Astrocyte (in vitro differentiated cells and primary cell): ENCODE results near the gene SELENOO. TPM values are rescaled to one million over a fixed set of nuclear protein-coding genes. Genes with fewer than 3 reads are reported as not detected.

Experiments used
- DNase-seq: peaks from one replicate; pipeline ENCODE4 v3.0.0-alpha.2; 2010; ENCODE audit warnings: low read depth
- FAIRE-seq: peaks from 2 replicates; lab custom pipeline; 2011; peaks lifted over from hg19 to GRCh38; lab: Jason Lieb, UNC
- H2AFZ ChIP-seq: 2 replicates; pipeline ENCODE4 v1.6.0; 2012; ENCODE audit warnings: low read depth, low read length, inconsistent platforms
- H3K27ac ChIP-seq: 2 replicates; pipeline ENCODE4 v1.5.1; 2011; ENCODE audit warnings: low read depth, low read length, inconsistent platforms
- H3K27me3 ChIP-seq: 2 replicates; pipeline ENCODE4 v1.6.0; 2011; ENCODE audit warnings: low read length, inconsistent platforms; ENCODE audit not compliant: insufficient read depth
- H3K36me3 ChIP-seq: 2 replicates; pipeline ENCODE4 v1.5.1; 2011; ENCODE audit warnings: low read length, inconsistent platforms; ENCODE audit not compliant: insufficient read depth
- H3K4me1 ChIP-seq: 2 replicates; pipeline ENCODE4 v1.5.1; 2011; ENCODE audit warnings: low read length, inconsistent platforms; ENCODE audit not compliant: insufficient read depth
- H3K4me2 ChIP-seq: 2 replicates; pipeline ENCODE4 v1.6.0; 2012; ENCODE audit warnings: low read length, inconsistent platforms
- H3K4me3 ChIP-seq: 2 replicates; pipeline ENCODE4 v1.5.1; 2011; ENCODE audit warnings: low read depth, mild to moderate bottlenecking, low read length, inconsistent platforms; ENCODE audit not compliant: insufficient read depth
- H3K79me2 ChIP-seq: 2 replicates; pipeline ENCODE4 v1.6.0; 2012; ENCODE audit warnings: mild to moderate bottlenecking, low read length, inconsistent platforms; ENCODE audit not compliant: insufficient read depth
- H3K9ac ChIP-seq: 2 replicates; pipeline ENCODE4 v1.6.0; 2012; ENCODE audit warnings: mild to moderate bottlenecking, low read length, inconsistent platforms
- H3K9me3 ChIP-seq: 2 replicates; pipeline ENCODE4 v1.5.1; 2012; ENCODE audit warnings: low read depth, mild to moderate bottlenecking, low read length, inconsistent platforms; ENCODE audit not compliant: insufficient read depth
- H4K20me1 ChIP-seq: 2 replicates; pipeline ENCODE4 v1.6.0; 2012; ENCODE audit warnings: low read length, inconsistent platforms; ENCODE audit not compliant: insufficient read depth
- H3K27ac Mint-ChIP-seq: one replicate; pipeline ENCODE4 v1.8.0; 2021; ENCODE audit warnings: mild to moderate bottlenecking, mixed read lengths; ENCODE audit not compliant: unreplicated experiment
- H3K27me3 Mint-ChIP-seq: one replicate; pipeline ENCODE4 v1.8.0; 2021; ENCODE audit warnings: low read depth, mixed read lengths; ENCODE audit not compliant: unreplicated experiment
- H3K36me3 Mint-ChIP-seq: one replicate; pipeline ENCODE4 v1.8.0; 2021; ENCODE audit warnings: low read depth, mixed read lengths; ENCODE audit not compliant: unreplicated experiment
- H3K4me1 Mint-ChIP-seq: one replicate; pipeline ENCODE4 v1.8.0; 2021; ENCODE audit warnings: low read depth, mixed read lengths; ENCODE audit not compliant: unreplicated experiment
- H3K4me3 Mint-ChIP-seq: one replicate; pipeline ENCODE4 v1.8.0; 2021; ENCODE audit warnings: mild to moderate bottlenecking, moderate library complexity, mixed read lengths; ENCODE audit not compliant: unreplicated experiment
- H3K9me3 Mint-ChIP-seq: one replicate; pipeline ENCODE4 v1.8.0; 2021; ENCODE audit warnings: mild to moderate bottlenecking, mixed read lengths; ENCODE audit not compliant: unreplicated experiment
- CTCF ChIP-seq: IDR thresholded peaks from 2 replicates; pipeline ENCODE4 v1.5.1; 2011; ENCODE audit warnings: low read depth, mild to moderate bottlenecking, inconsistent platforms, low read length, moderate library complexity; ENCODE audit not compliant: insufficient read depth
- EZH2 ChIP-seq: IDR thresholded peaks from 2 replicates; pipeline ENCODE4 v1.6.1; 2012; ENCODE audit warnings: mild to moderate bottlenecking, low read length, inconsistent platforms; ENCODE audit not compliant: insufficient read depth
- total RNA-seq: library from RNA; stranded (reverse); gene quantifications from 2 replicates; pipeline ENCODE4 v1.2.1, GENCODE V29; 2021

The SELENOO gene
- total RNA-seq, 1 donor from 2014 or later: 18.5 TPM

- H3K9me3 ChIP-seq: peaks cover 4% of the 10 kb centered on the region
- FAIRE-seq: no peak
- peaks cover 8% of the 10 kb centered on the region for H3K36me3 Mint-ChIP-seq
- H3K4me1 Mint-ChIP-seq: peaks cover 14% of the 10 kb centered on the region
- H3K9me3 Mint-ChIP-seq: no peaks in the 10 kb centered on the region
- no peak overlapping the region for H2AFZ ChIP-seq
- H3K9ac ChIP-seq: no peak overlapping the region
- H3K79me2 ChIP-seq: peaks cover 88% of the 10 kb centered on the region
- no peak overlapping the region for H3K4me3 Mint-ChIP-seq
- no peak for TF ChIP-seq CTCF
- TF ChIP-seq EZH2: no peak
- H3K27me3 ChIP-seq: no peaks in the 10 kb centered on the region
- no peak overlapping the region for H3K27ac ChIP-seq
- H3K4me1 ChIP-seq: peaks cover 11% of the 10 kb centered on the region
- H3K4me3 ChIP-seq: no peak overlapping the region
- no peak overlapping the region for H3K27ac Mint-ChIP-seq
- H4K20me1 ChIP-seq: peaks cover 84% of the 10 kb centered on the region
- no peak for DNase-seq
- no peak overlapping the region for H3K4me2 ChIP-seq
- no peaks in the 10 kb centered on the region for H3K27me3 Mint-ChIP-seq
- no peaks in the 10 kb centered on the region for H3K36me3 ChIP-seq
These were observed 37.9 kb downstream of the SELENOO start for GRCh38 chr22:50238755-50239154.

- H3K27ac ChIP-seq: no peak overlapping the region
- no peak for DNase-seq
- H3K79me2 ChIP-seq: peaks cover 89% of the 10 kb centered on the region
- H3K4me2 ChIP-seq: peak overlapping the region; percentile 99
- H3K27ac Mint-ChIP-seq: no peak overlapping the region
- H3K36me3 Mint-ChIP-seq: peaks cover 5% of the 10 kb centered on the region
- H3K4me3 ChIP-seq: peak overlapping the region; percentile 60
- no peak for FAIRE-seq
- peak overlapping the region; percentile 97 for H3K4me3 Mint-ChIP-seq
- H2AFZ ChIP-seq: no peak overlapping the region
- no peaks in the 10 kb centered on the region for H3K27me3 ChIP-seq
- H3K9me3 ChIP-seq: no peaks in the 10 kb centered on the region
- peaks cover 12% of the 10 kb centered on the region for H3K4me1 Mint-ChIP-seq
- TF ChIP-seq CTCF (no peak), EZH2 (no peak)
- H3K9ac ChIP-seq: peak overlapping the region; percentile 45
- peaks cover 67% of the 10 kb centered on the region for H4K20me1 ChIP-seq
- H3K36me3 ChIP-seq: no peaks in the 10 kb centered on the region
- no peaks in the 10 kb centered on the region for H3K9me3 Mint-ChIP-seq
- peaks cover 28% of the 10 kb centered on the region for H3K4me1 ChIP-seq
- no peaks in the 10 kb centered on the region for H3K27me3 Mint-ChIP-seq
These were observed 41.7 kb downstream of the SELENOO start for GRCh38 chr22:50242406-50242949.

- FAIRE-seq (no peak), DNase-seq (no peak)
- Histone ChIP-seq H3K79me2 (peaks cover 88% of the 10 kb centered on the region), H3K4me2 (peak overlapping the region; percentile 99), H3K9ac (peak overlapping the region; percentile 94), H3K27me3 (no peaks in the 10 kb centered on the region), H3K36me3 (no peaks in the 10 kb centered on the region), H3K4me1 (peaks cover 35% of the 10 kb centered on the region), H3K27ac (peak overlapping the region; percentile 47), H2AFZ (peak overlapping the region; percentile 68), H3K9me3 (no peaks in the 10 kb centered on the region), H3K4me3 (peak overlapping the region; percentile 83), H4K20me1 (peaks cover 66% of the 10 kb centered on the region)
- Mint-ChIP-seq H3K4me3 (peak overlapping the region; percentile 97), H3K4me1 (peaks cover 12% of the 10 kb centered on the region), H3K27me3 (no peaks in the 10 kb centered on the region), H3K27ac (peak overlapping the region; percentile 91), H3K9me3 (no peaks in the 10 kb centered on the region), H3K36me3 (peaks cover 5% of the 10 kb centered on the region)
- TF ChIP-seq EZH2: no peak
- no peak for TF ChIP-seq CTCF
These were observed 43.0 kb downstream of the SELENOO start for GRCh38 chr22:50243685-50244419.
